Fibroblast of lung (primary cell): Measurements from ENCODE around the gene CHST1. TPM values are rescaled to one million over a fixed set of nuclear protein-coding genes. Genes with fewer than 3 reads are reported as not detected.

ENCODE experiments used
- DNase-seq, 2 donors: peaks; one replicate each; pipeline versions ENCODE4 v3.0.0 to v3.0.0-alpha.2; 2010; ENCODE audit warnings: low read depth in 2 of 2
- H2AFZ ChIP-seq: 2 replicates; pipeline ENCODE4 v1.5.1; 2012; ENCODE audit warnings: low read length, control low read depth, inconsistent platforms
- H3K27ac ChIP-seq: 2 replicates; pipeline ENCODE4 v1.5.1; 2011; ENCODE audit warnings: low read length, control low read depth; ENCODE audit not compliant: insufficient read depth
- H3K27me3 ChIP-seq: 2 replicates; pipeline ENCODE4 v1.5.1; 2011; ENCODE audit warnings: mild to moderate bottlenecking, low read length; ENCODE audit not compliant: control insufficient read depth, insufficient read depth
- H3K36me3 ChIP-seq: 2 replicates; pipeline ENCODE4 v1.5.1; 2011; ENCODE audit warnings: low read length; ENCODE audit not compliant: control insufficient read depth, insufficient read depth
- H3K4me1 ChIP-seq: 2 replicates; pipeline ENCODE4 v1.5.1; 2011; ENCODE audit warnings: low read length; ENCODE audit not compliant: control insufficient read depth, insufficient read depth; ENCODE audit errors: extremely low read depth
- H3K4me2 ChIP-seq: 2 replicates; pipeline ENCODE4 v1.5.1; 2011; ENCODE audit warnings: low read length, control low read depth; ENCODE audit not compliant: insufficient read depth; ENCODE audit errors: extremely low read depth
- H3K4me3 ChIP-seq, 4 experiments: fragments of 200-600 bp in 1 of 4; sonication (generic) in 1 of 4; replicated peaks in 1 of 4; 2 replicates each; pipeline ENCODE4 v1.5.1; 2011 to 2016; ENCODE audit warnings: low read length in 4 of 4, low read depth in 3 of 4, mild to moderate bottlenecking in 3 of 4, control low read depth in 2 of 4, inconsistent platforms in 1 of 4, mixed read lengths in 1 of 4; ENCODE audit not compliant: insufficient read depth in 1 of 4; ENCODE audit errors: control extremely low read depth in 1 of 4
- H3K79me2 ChIP-seq: 2 replicates; pipeline ENCODE4 v1.5.1; 2012; ENCODE audit warnings: mild to moderate bottlenecking, low read length, inconsistent platforms; ENCODE audit not compliant: control insufficient read depth, insufficient read depth
- H3K9ac ChIP-seq: 2 replicates; pipeline ENCODE4 v1.5.1; 2011; ENCODE audit warnings: mild to moderate bottlenecking, low read length, control low read depth; ENCODE audit not compliant: insufficient read depth
- H3K9me3 ChIP-seq: 2 replicates; pipeline ENCODE4 v1.5.1; 2012; ENCODE audit warnings: low read depth, low read length; ENCODE audit not compliant: control insufficient read depth, insufficient read depth
- H4K20me1 ChIP-seq: 2 replicates; pipeline ENCODE4 v1.5.1; 2011; ENCODE audit warnings: low read length; ENCODE audit not compliant: control insufficient read depth, insufficient read depth; ENCODE audit errors: extremely low read depth
- EZH2 ChIP-seq: IDR thresholded peaks from 2 replicates; pipeline ENCODE4 v1.5.1; 2012; ENCODE audit warnings: low read length, control low read depth, mild to moderate bottlenecking; ENCODE audit errors: missing control alignments
- polyA plus RNA-seq, 2 donors: library from polyadenylated mRNA; depleted of rRNA in 1 of 2; stranded (reverse) in 1 of 2; unstranded in 1 of 2; fragments of >200 nt; gene quantifications; 2 replicates each; pipeline ENCODE4 v1.2.1, GENCODE V29; 2011 to 2012; ENCODE audit warnings: missing spikeins in 1 of 2
- total RNA-seq: library from RNA; depleted of rRNA; stranded (reverse); fragments of >200 nt; gene quantifications from 2 replicates; pipeline ENCODE4 v1.2.1, GENCODE V29; 2014
- TF ChIP-seq, protein P1 (sequence below), 2 donors: IDR thresholded peaks in 1 of 2; conservative IDR thresholded peaks in 1 of 2; 1 replicate in 1 of 2; 2 replicates in 1 of 2; pipeline ENCODE4 v1.5.1; 2011 to 2012; ENCODE audit warnings: low read length in 2 of 2, control low read depth in 1 of 2, inconsistent platforms in 1 of 2, low read depth in 1 of 2, mild to moderate bottlenecking in 1 of 2

CHST1 gene
- total and polyA plus RNA-seq, 2 donors (not counting 1 experiment from before 2014, with no cell fraction given): under 0.01 to 0.17 TPM

- H3K9ac ChIP-seq: no peak overlapping the region
- no peaks in the 10 kb centered on the region for H4K20me1 ChIP-seq
- no peaks in the 10 kb centered on the region for H3K4me1 ChIP-seq
- H3K79me2 ChIP-seq: no peaks in the 10 kb centered on the region
- H3K4me2 ChIP-seq: no peak overlapping the region
- H3K36me3 ChIP-seq: no peaks in the 10 kb centered on the region
- H2AFZ ChIP-seq: no peak overlapping the region
- DNase-seq: no peak
- H3K27me3 ChIP-seq: no peaks in the 10 kb centered on the region
- H3K9me3 ChIP-seq: no peaks in the 10 kb centered on the region
- no peak overlapping the region for H3K27ac ChIP-seq
- TF ChIP-seq EZH2: no peak
- TF ChIP-seq, protein P1, sequence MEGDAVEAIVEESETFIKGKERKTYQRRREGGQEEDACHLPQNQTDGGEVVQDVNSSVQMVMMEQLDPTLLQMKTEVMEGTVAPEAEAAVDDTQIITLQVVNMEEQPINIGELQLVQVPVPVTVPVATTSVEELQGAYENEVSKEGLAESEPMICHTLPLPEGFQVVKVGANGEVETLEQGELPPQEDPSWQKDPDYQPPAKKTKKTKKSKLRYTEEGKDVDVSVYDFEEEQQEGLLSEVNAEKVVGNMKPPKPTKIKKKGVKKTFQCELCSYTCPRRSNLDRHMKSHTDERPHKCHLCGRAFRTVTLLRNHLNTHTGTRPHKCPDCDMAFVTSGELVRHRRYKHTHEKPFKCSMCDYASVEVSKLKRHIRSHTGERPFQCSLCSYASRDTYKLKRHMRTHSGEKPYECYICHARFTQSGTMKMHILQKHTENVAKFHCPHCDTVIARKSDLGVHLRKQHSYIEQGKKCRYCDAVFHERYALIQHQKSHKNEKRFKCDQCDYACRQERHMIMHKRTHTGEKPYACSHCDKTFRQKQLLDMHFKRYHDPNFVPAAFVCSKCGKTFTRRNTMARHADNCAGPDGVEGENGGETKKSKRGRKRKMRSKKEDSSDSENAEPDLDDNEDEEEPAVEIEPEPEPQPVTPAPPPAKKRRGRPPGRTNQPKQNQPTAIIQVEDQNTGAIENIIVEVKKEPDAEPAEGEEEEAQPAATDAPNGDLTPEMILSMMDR (conservative IDR thresholded peaks at IDR 0.05 in 1 of 2, IDR thresholded peaks at IDR 0.05 in 1 of 2; ENCODE audit: low read depth in 1 of 2, low read length in 2 of 2): no peak
- no peak overlapping the region for H3K4me3 ChIP-seq
Observed at GRCh38 chr11:45624095-45624494, 41.3 kb downstream of the CHST1 start.

- Histone ChIP-seq H3K9ac (no peak overlapping the region), H3K9me3 (no peaks in the 10 kb centered on the region), H3K4me3 (no peak overlapping the region), H2AFZ (no peak overlapping the region), H3K4me2 (no peak overlapping the region), H4K20me1 (no peaks in the 10 kb centered on the region), H3K27ac (no peak overlapping the region), H3K27me3 (no peaks in the 10 kb centered on the region), H3K36me3 (no peaks in the 10 kb centered on the region), H3K4me1 (no peaks in the 10 kb centered on the region), H3K79me2 (no peaks in the 10 kb centered on the region)
- TF ChIP-seq EZH2: no peak
- TF ChIP-seq, protein P1 (conservative IDR thresholded peaks at IDR 0.05 in 1 of 2, IDR thresholded peaks at IDR 0.05 in 1 of 2; ENCODE audit: low read depth in 1 of 2, low read length in 2 of 2): no peak
- DNase-seq: no peak
Observed at GRCh38 chr11:45622861-45623260, 42.6 kb downstream of the CHST1 start.

DNA sequence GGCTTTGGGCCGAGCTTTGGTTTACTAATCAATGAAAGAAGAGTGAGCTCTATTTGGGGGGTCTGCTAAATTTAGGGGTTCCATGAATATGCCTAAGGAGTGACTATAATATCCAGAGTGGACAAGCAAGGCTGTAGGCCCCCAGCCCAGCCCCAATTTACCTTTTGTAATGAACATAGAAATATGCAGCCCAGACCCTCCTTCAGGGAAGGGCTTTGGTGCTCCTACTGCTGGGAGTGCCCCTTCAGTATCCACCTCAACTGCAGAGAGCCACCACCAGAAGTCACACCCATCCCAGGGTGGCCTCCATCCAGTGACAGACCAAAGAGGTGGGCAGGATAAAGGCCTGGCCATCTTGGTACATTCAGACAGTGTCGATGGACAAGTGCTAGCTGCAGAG, 43.1 kb downstream of the CHST1 start:
- H3K27ac ChIP-seq: no peak overlapping the region
- H3K9ac ChIP-seq: no peak overlapping the region
- no peaks in the 10 kb centered on the region for H3K36me3 ChIP-seq
- no peaks in the 10 kb centered on the region for H4K20me1 ChIP-seq
- no peak overlapping the region for H2AFZ ChIP-seq
- H3K9me3 ChIP-seq: no peaks in the 10 kb centered on the region
- H3K79me2 ChIP-seq: no peaks in the 10 kb centered on the region
- DNase-seq: no peak
- no peak overlapping the region for H3K4me2 ChIP-seq
- no peak overlapping the region for H3K4me3 ChIP-seq
- H3K4me1 ChIP-seq: no peaks in the 10 kb centered on the region
- TF ChIP-seq, protein P1 (conservative IDR thresholded peaks at IDR 0.05 in 1 of 2, IDR thresholded peaks at IDR 0.05 in 1 of 2; ENCODE audit: low read depth in 1 of 2, low read length in 2 of 2): no peak
- H3K27me3 ChIP-seq: no peaks in the 10 kb centered on the region
